Endothelial cell of umbilical vein (primary cell): ENCODE data around the gene TRABD2A. TPM values are rescaled to one million over a fixed set of nuclear protein-coding genes. Genes with fewer than 3 reads are reported as not detected.

Experiments
- BruUV-seq: library from RNA; stranded (reverse); fragments of 400-500 nt; replicated peaks from 2 replicates; lab custom pipeline; 2021; lab: Mats Ljungman, UMichigan
- CTCF ChIA-PET: fragments of 300-600, 350-600 bp; sonication (Branson Sonifier 250); formaldehyde crosslinking; loops from one replicate; lab custom pipeline; 2021; ENCODE audit warnings: antibody characterized with exemption, inconsistent platforms; lab: Charles Lee
- POLR2A ChIA-PET: fragments of 300-600, 350-600 bp; sonication (Branson Sonifier 250); formaldehyde crosslinking; loops from one replicate; lab custom pipeline; 2021; ENCODE audit warnings: antibody characterized with exemption, inconsistent platforms; lab: Charles Lee
- DNase-seq: peaks from one replicate; pipeline ENCODE4 v3.0.0-alpha.2; 2011; ENCODE audit warnings: low read depth, low spot score
- FAIRE-seq: peaks from 2 replicates; lab custom pipeline; 2011; peaks lifted over from hg19 to GRCh38; lab: Jason Lieb, UNC
- H2AFZ ChIP-seq: 2 replicates; pipeline ENCODE4 v1.6.0; 2012; ENCODE audit warnings: low read depth, low read length, control low read depth, inconsistent platforms
- H3K27ac ChIP-seq: 2 replicates; pipeline ENCODE4 v1.5.1; 2011; ENCODE audit warnings: low read depth, mild to moderate bottlenecking, control low read depth, low read length, moderate library complexity; ENCODE audit not compliant: insufficient read depth
- H3K27me3 ChIP-seq, 2 experiments: 2 replicates each; pipeline versions ENCODE4 v1.6.0 to v1.6.1; 2011; ENCODE audit warnings: low read length in 2 of 2, mixed read lengths in 1 of 2; ENCODE audit not compliant: control insufficient read depth in 2 of 2, insufficient read depth in 2 of 2
- H3K36me3 ChIP-seq, 2 experiments: 2 replicates in 1 of 2; 3 replicates in 1 of 2; pipeline ENCODE4 v1.5.1; 2011; ENCODE audit warnings: low read length in 2 of 2, mild to moderate bottlenecking in 1 of 2, moderate library complexity in 1 of 2; ENCODE audit not compliant: control insufficient read depth in 2 of 2, insufficient read depth in 2 of 2; ENCODE audit errors: extremely low read depth in 1 of 2
- H3K4me1 ChIP-seq: 3 replicates; pipeline ENCODE4 v1.5.1; 2011; ENCODE audit warnings: mild to moderate bottlenecking, low read length; ENCODE audit not compliant: control insufficient read depth, insufficient read depth; ENCODE audit errors: extremely low read depth
- H3K4me2 ChIP-seq: 2 replicates; pipeline ENCODE4 v1.6.1; 2011; ENCODE audit warnings: low read length, control low read depth, mixed read lengths; ENCODE audit not compliant: insufficient read depth
- H3K4me3 ChIP-seq, 3 experiments: fragments of 200-600 bp in 1 of 3; sonication (generic), shearing (Covaris generic) in 1 of 3; replicated peaks in 1 of 3; 2 replicates each; pipeline ENCODE4 v1.5.1; 2011 to 2016; ENCODE audit warnings: control low read depth in 3 of 3, low read length in 3 of 3, mild to moderate bottlenecking in 2 of 3, inconsistent platforms in 1 of 3, low read depth in 1 of 3, moderate library complexity in 1 of 3; ENCODE audit not compliant: insufficient read depth in 1 of 3
- H3K79me2 ChIP-seq: 2 replicates; pipeline ENCODE4 v1.6.0; 2012; ENCODE audit warnings: low read length, inconsistent platforms; ENCODE audit not compliant: control insufficient read depth, insufficient read depth
- H3K9ac ChIP-seq: replicated peaks from 2 replicates; pipeline ENCODE3; 2011; ENCODE audit warnings: low read length, control low read depth; ENCODE audit not compliant: insufficient read depth; ENCODE audit errors: extremely low read depth
- H3K9me1 ChIP-seq: replicated peaks from 3 replicates; pipeline ENCODE4 v1.6.0; 2011; ENCODE audit warnings: mild to moderate bottlenecking, low read length; ENCODE audit not compliant: control insufficient read depth, insufficient read depth; ENCODE audit errors: extremely low read depth
- H3K9me3 ChIP-seq: replicated peaks from 2 replicates; pipeline ENCODE4 v1.5.1; 2012; ENCODE audit warnings: low read length, inconsistent platforms; ENCODE audit not compliant: control insufficient read depth, insufficient read depth
- H4K20me1 ChIP-seq: replicated peaks from 2 replicates; pipeline ENCODE3; 2011; ENCODE audit warnings: mild to moderate bottlenecking, low read length; ENCODE audit not compliant: control insufficient read depth, insufficient read depth; ENCODE audit errors: extremely low read depth
- CTCF ChIP-seq, 2 donors: IDR thresholded peaks; 1 replicate in 1 of 2; 2 replicates in 1 of 2; pipeline ENCODE4 v1.5.1; 2011; ENCODE audit warnings: low read length in 2 of 2, mild to moderate bottlenecking in 2 of 2, moderate library complexity in 2 of 2, control low read depth in 1 of 2, inconsistent platforms in 1 of 2, low read depth in 1 of 2; ENCODE audit not compliant: insufficient read depth in 1 of 2; ENCODE audit errors: extremely low read depth in 1 of 2
- EZH2 ChIP-seq: IDR thresholded peaks from 2 replicates; pipeline ENCODE4 v1.6.1; 2012; ENCODE audit warnings: borderline replicate concordance, low read depth, mild to moderate bottlenecking, moderate library complexity, low read length, inconsistent platforms; ENCODE audit not compliant: severe bottlenecking
- FOS ChIP-seq: IDR thresholded peaks from 2 replicates; pipeline ENCODE4 v1.6.1; 2011; ENCODE audit warnings: mild to moderate bottlenecking, low read length, moderate library complexity, borderline replicate concordance; ENCODE audit not compliant: insufficient read depth
- GATA2 ChIP-seq: IDR thresholded peaks from 2 replicates; pipeline ENCODE4 v1.7.0; 2011; ENCODE audit warnings: low read depth, mild to moderate bottlenecking, moderate library complexity, mixed read lengths, low read length; ENCODE audit not compliant: insufficient read length, insufficient read depth
- JUN ChIP-seq: IDR thresholded peaks from 2 replicates; pipeline ENCODE4 v1.6.1; 2011; ENCODE audit warnings: borderline replicate concordance, low read depth; ENCODE audit not compliant: insufficient read length, insufficient read depth
- MAX ChIP-seq: IDR thresholded peaks from 2 replicates; pipeline ENCODE4 v1.6.1; 2011; ENCODE audit not compliant: insufficient read depth, insufficient read length
- MYC ChIP-seq: IDR thresholded peaks from one replicate; pipeline ENCODE4 v1.6.1; 2011; ENCODE audit warnings: mild to moderate bottlenecking, low read depth, low read length
- POLR2A ChIP-seq: IDR thresholded peaks from 2 replicates; pipeline ENCODE4 v1.6.1; 2012; ENCODE audit warnings: low read depth, mild to moderate bottlenecking, control low read depth, low read length
- POLR2AphosphoS5 ChIP-seq: IDR thresholded peaks from 2 replicates; pipeline ENCODE4 v1.6.1; 2012; ENCODE audit warnings: low read depth, mild to moderate bottlenecking, control low read depth, low read length, moderate library complexity; ENCODE audit not compliant: insufficient read depth
- dilution Hi-C: fragments of 300-500 bp; cut with MboI; formaldehyde crosslinking; loops from one replicate; pipeline ENCODE4 v1.15.0; 2019; ENCODE audit warnings: low sequenced_read_pairs; ENCODE audit not compliant: extremely low pct_ligation_motif_present
- intact Hi-C: fragments of 100-400 bp; cut with micrococcal nuclease; formaldehyde crosslinking; loops from one replicate; pipeline ENCODE4 v1.10.0; 2022
- polyA plus RNA-seq, 4 experiments: library from polyadenylated mRNA; depleted of rRNA in 3 of 4; stranded (reverse) in 3 of 4; unstranded in 1 of 4; fragments of >200 nt; gene quantifications; 2 replicates each; pipeline versions ENCODE4 v1.2.1 to v1.2.3, GENCODE V29; 2011 to 2012; ENCODE audit warnings: missing spikeins in 1 of 4
- total RNA-seq: library from RNA; stranded (reverse); gene quantifications from 2 replicates; pipeline ENCODE4 v1.2.3, GENCODE V29; 2021

TRABD2A gene
- total and polyA plus RNA-seq, 2 donors (not counting 3 experiments of a cell fraction or from before 2014, with no cell fraction given): 1.0 to 1.8 TPM

- Histone ChIP-seq H3K9me3 (no peaks in the 10 kb centered on the region), H3K27me3 (peaks cover 41 to 42% of the 10 kb centered on the region in 2 experiments), H3K79me2 (no peaks in the 10 kb centered on the region), H3K9ac (no peak overlapping the region), H3K4me2 (peak overlapping the region; percentile 37), H3K9me1 (no peaks in the 10 kb centered on the region), H3K4me3 (no peak overlapping the region), H2AFZ (no peak overlapping the region), H4K20me1 (no peaks in the 10 kb centered on the region), H3K4me1 (peaks cover 16% of the 10 kb centered on the region), H3K27ac (no peak overlapping the region), H3K36me3 (no peaks in the 10 kb centered on the region)
- intact Hi-C loops (loop anchor here (5.0 kb wide), 2 partner anchors 237 to 422 kb away; partner anchors contain the start of gene SUCLG1), dilution Hi-C loops (no loop called here)
- DNase-seq (no peak), FAIRE-seq (no peak)
- TF ChIP-seq JUN (no peak), POLR2AphosphoS5 (no peak), MAX (no peak), POLR2A (no peak), GATA2 (no peak), EZH2 (no peak), CTCF (IDR thresholded peaks at IDR 0.05; ENCODE audit: extremely low read depth in 1 of 2, insufficient read depth in 1 of 2, low read depth in 1 of 2, low read length in 2 of 2) (no peak), MYC (no peak), FOS (no peak)
- POLR2A ChIA-PET: no interaction called here
- CTCF ChIA-PET: no interaction called here
- no TSS peak for BruUV-seq
Measured at GRCh38 chr2:84879584-84880394, 1.1 kb downstream of the TRABD2A start.
